ENCODE data around the gene METTL6. TPM values are rescaled to one million over a fixed set of nuclear protein-coding genes. Genes with fewer than 3 reads are reported as not detected.
"Not testable (repeated sequence)": the region's sequence is repeated elsewhere in the genome, so short reads cannot be mapped to it uniquely, and the experiment has no call there.

The METTL6 gene
- total and polyA plus RNA-seq, 2 experiments from 2014 or later = 21.6 to 30.9 TPM

- H2AFZ ChIP-seq = no peak overlapping the region
- H4K20me1 ChIP-seq (ENCODE audit: insufficient read depth) = no peaks in the 10 kb centered on the region
- in situ Hi-C loops (cut with MboI) = loop anchor here (10.0 kb wide), 1 partner anchor 121 kb away; no protein-coding TSS in a partner anchor
- H3K79me2 ChIP-seq (ENCODE audit: insufficient read depth) = no peaks in the 10 kb centered on the region
- H3K9me2 ChIP-seq (ENCODE audit: insufficient read depth) = no peaks in the 10 kb centered on the region
- DNase-seq = no peak
- no peak overlapping the region for H3K4me3 ChIP-seq
- no peaks in the 10 kb centered on the region for H3K36me3 ChIP-seq (ENCODE audit: low read depth)
- H3K27ac ChIP-seq = no peak overlapping the region
- 83 to 85% methylated on average over 1 of the region's 1 CpG for WGBS, 2 experiments (ENCODE audit: low coverage in 1 of 2, low lambda C conversion rate in 2 of 2, missing lambda C conversion rate in 2 of 2)
- H3F3A ChIP-seq (ENCODE audit: insufficient read depth) = 0 out of 2 replicates have a peak, but pooled peaks cover 7% of the 10 kb centered on the region
- no peak overlapping the region for H3K9ac ChIP-seq
- peaks cover 26% of the 10 kb centered on the region for H3K4me1 ChIP-seq (ENCODE audit: insufficient read depth)
- H3K4me2 ChIP-seq (ENCODE audit: unreplicated experiment) = no peak overlapping the region
- no peaks in the 10 kb centered on the region for H3K27me3 ChIP-seq (replicated peaks; ENCODE audit: insufficient read depth)
- TF ChIP-seq EZH2phosphoT487 (IDR thresholded peaks at IDR 0.05; ENCODE audit: insufficient read depth, low read depth) (no peak), EZH2 (IDR thresholded peaks at IDR 0.05; ENCODE audit: insufficient read depth, poor library complexity, severe bottlenecking) (no peak)
- no peaks in the 10 kb centered on the region for H3K9me3 ChIP-seq (ENCODE audit: low read depth)
Observed at GRCh38 chr3:15385901-15386653, 41.3 kb downstream of the METTL6 start.

DNA sequence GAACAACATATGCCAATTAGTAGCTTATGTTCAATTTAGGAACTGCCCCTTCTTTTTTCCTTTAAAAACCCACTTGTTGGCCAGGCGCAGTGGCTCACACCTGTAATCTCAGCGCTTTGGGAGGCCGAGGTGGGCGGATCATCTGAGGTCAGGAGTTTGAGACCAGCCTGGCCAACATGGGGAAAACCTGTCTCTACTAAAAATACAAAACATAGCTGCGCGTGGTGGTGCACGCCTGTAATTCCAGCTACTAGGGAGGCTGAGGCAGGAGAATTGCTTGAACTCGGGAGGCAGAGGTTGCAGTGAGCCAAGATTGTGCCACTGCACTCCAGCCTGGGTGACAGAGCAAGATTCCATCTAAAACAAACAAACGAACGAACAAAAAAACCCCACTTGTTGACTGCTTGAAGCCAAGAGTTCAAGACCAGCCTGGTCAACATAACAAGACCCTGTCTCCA lies 42.1 kb downstream of the METTL6 start:
- not testable (repeated sequence) for H3K9me3 ChIP-seq (ENCODE audit: low read depth); H3K9ac ChIP-seq; H3F3A ChIP-seq (ENCODE audit: insufficient read depth); H3K4me3 ChIP-seq; H3K79me2 ChIP-seq (ENCODE audit: insufficient read depth); H3K36me3 ChIP-seq (ENCODE audit: low read depth); H4K20me1 ChIP-seq (ENCODE audit: insufficient read depth); H3K9me2 ChIP-seq (ENCODE audit: insufficient read depth); H3K27ac ChIP-seq; DNase-seq; H2AFZ ChIP-seq; H3K27me3 ChIP-seq (replicated peaks; ENCODE audit: insufficient read depth)
- WGBS, 2 experiments (ENCODE audit: low coverage in 1 of 2, low lambda C conversion rate in 2 of 2, missing lambda C conversion rate in 2 of 2) = 80 to 85% methylated on average over 10 of the region's 10 CpGs
- peak overlapping the region; percentile 34 for H3K4me2 ChIP-seq (ENCODE audit: unreplicated experiment)
- H3K4me1 ChIP-seq (ENCODE audit: insufficient read depth) = peaks cover 26% of the 10 kb centered on the region
- in situ Hi-C loops (cut with MboI) = loop anchor here (10.0 kb wide), 1 partner anchor 120 kb away; no protein-coding TSS in a partner anchor

GRCh38 chr3:15384510-15385237 lies 42.7 kb downstream of the METTL6 start:
- Histone ChIP-seq H3F3A (ENCODE audit: insufficient read depth) (0 out of 2 replicates have a peak, but pooled peaks cover 7% of the 10 kb centered on the region), H3K9me2 (ENCODE audit: insufficient read depth) (no peaks in the 10 kb centered on the region), H3K27me3 (replicated peaks; ENCODE audit: insufficient read depth) (no peaks in the 10 kb centered on the region), H3K36me3 (ENCODE audit: low read depth) (no peaks in the 10 kb centered on the region), H3K9ac (no peak overlapping the region), H3K27ac (no peak overlapping the region), H3K9me3 (ENCODE audit: low read depth) (no peaks in the 10 kb centered on the region), H3K79me2 (ENCODE audit: insufficient read depth) (no peaks in the 10 kb centered on the region), H4K20me1 (ENCODE audit: insufficient read depth) (no peaks in the 10 kb centered on the region), H3K4me1 (ENCODE audit: insufficient read depth) (peaks cover 26% of the 10 kb centered on the region), H3K4me3 (no peak overlapping the region), H3K4me2 (ENCODE audit: unreplicated experiment) (peak overlapping the region; percentile 34), H2AFZ (no peak overlapping the region)
- TF ChIP-seq EZH2 (IDR thresholded peaks at IDR 0.05; ENCODE audit: insufficient read depth, poor library complexity, severe bottlenecking) (no peak), EZH2phosphoT487 (IDR thresholded peaks at IDR 0.05; ENCODE audit: insufficient read depth, low read depth) (no peak)
- WGBS, 2 experiments (ENCODE audit: low coverage in 1 of 2, low lambda C conversion rate in 2 of 2, missing lambda C conversion rate in 2 of 2) = 62 to 70% methylated on average over 4 of the region's 4 CpGs
- peak; percentile 34 for DNase-seq
- in situ Hi-C loops (cut with MboI) = loop anchor here (10.0 kb wide), 1 partner anchor 120 kb away; no protein-coding TSS in a partner anchor

- DNase-seq = no peak
- no peaks in the 10 kb centered on the region for H4K20me1 ChIP-seq (ENCODE audit: insufficient read depth)
- 0 out of 2 replicates have a peak, but pooled peaks cover 7% of the 10 kb centered on the region for H3F3A ChIP-seq (ENCODE audit: insufficient read depth)
- no peaks in the 10 kb centered on the region for H3K9me3 ChIP-seq (ENCODE audit: low read depth)
- H2AFZ ChIP-seq = no peak overlapping the region
- H3K36me3 ChIP-seq (ENCODE audit: low read depth) = no peaks in the 10 kb centered on the region
- H3K4me1 ChIP-seq (ENCODE audit: insufficient read depth) = peaks cover 22% of the 10 kb centered on the region
- H3K4me3 ChIP-seq = no peak overlapping the region
- H3K27ac ChIP-seq = no peak overlapping the region
- no peak overlapping the region for H3K4me2 ChIP-seq (ENCODE audit: unreplicated experiment)
- TF ChIP-seq EZH2phosphoT487 (IDR thresholded peaks at IDR 0.05; ENCODE audit: insufficient read depth, low read depth) (no peak), EZH2 (IDR thresholded peaks at IDR 0.05; ENCODE audit: insufficient read depth, poor library complexity, severe bottlenecking) (no peak)
- WGBS, 2 experiments (ENCODE audit: low coverage in 1 of 2, low lambda C conversion rate in 2 of 2, missing lambda C conversion rate in 2 of 2) = 26 to 38% methylated on average over 3 of the region's 3 CpGs
- H3K9ac ChIP-seq = no peak overlapping the region
- H3K27me3 ChIP-seq (replicated peaks; ENCODE audit: insufficient read depth) = no peaks in the 10 kb centered on the region
- no peaks in the 10 kb centered on the region for H3K79me2 ChIP-seq (ENCODE audit: insufficient read depth)
- no peaks in the 10 kb centered on the region for H3K9me2 ChIP-seq (ENCODE audit: insufficient read depth)
- in situ Hi-C loops (cut with MboI) = loop anchor here (10.0 kb wide), 1 partner anchor 118 kb away; no protein-coding TSS in a partner anchor
Observed at GRCh38 chr3:15382405-15382923, 44.9 kb downstream of the METTL6 start.

All from GM23248 (cell line).